Vagina (tissue), 2 donors: ENCODE results near the gene HAPLN2.

Source experiments
- CTCF ChIP-seq, 3 experiments: fragments of 450-650 bp in 2 of 3; fragments of 200-600 bp in 1 of 3; sonication (generic) in 1 of 3; IDR thresholded peaks; one replicate each; pipeline ENCODE4 v1.5.1; 2017 to 2019; ENCODE audit warnings: antibody characterized with exemption in 3 of 3, mild to moderate bottlenecking in 2 of 3, moderate library complexity in 2 of 3
- POLR2A ChIP-seq, 2 donors: fragments of 450-650 bp; IDR thresholded peaks; one replicate each; pipeline ENCODE4 v1.6.1; 2017; ENCODE audit warnings: antibody characterized with exemption in 2 of 2, mild to moderate bottlenecking in 2 of 2, moderate library complexity in 2 of 2
- POLR2AphosphoS5 ChIP-seq, 2 donors: sonication (generic); formaldehyde crosslinking; IDR thresholded peaks; one replicate each; pipeline ENCODE4 v1.9.0; 2017; ENCODE audit warnings: antibody characterized with exemption in 2 of 2, mild to moderate bottlenecking in 2 of 2, low read depth in 1 of 2; ENCODE audit not compliant: insufficient read depth in 1 of 2

GRCh38 chr1:156592910-156593660 lies 26.1 kb upstream of the HAPLN2 start:
- TF ChIP-seq CTCF (IDR thresholded peaks at IDR 0.05) (no peak), POLR2A (IDR thresholded peaks at IDR 0.05) (no peak), POLR2AphosphoS5 (IDR thresholded peaks at IDR 0.05; ENCODE audit: insufficient read depth in 1 of 2, low read depth in 1 of 2) (no peak)
